GM13976 (cell line): ENCODE results near the gene SYNE2.

Source experiments
- DNase-seq: peaks from one replicate; pipeline ENCODE4 v3.0.0; 2012; ENCODE audit warnings: low spot score
- CTCF ChIP-seq: IDR thresholded peaks from 2 replicates; pipeline ENCODE4 v1.5.1; 2012; ENCODE audit warnings: borderline replicate concordance, mild to moderate bottlenecking; ENCODE audit not compliant: insufficient read depth; ENCODE audit errors: extremely low read depth, missing control alignments, control extremely low read depth
- in situ Hi-C: fragments of 300-500 bp; cut with MboI; formaldehyde crosslinking; loops from one replicate; pipeline ENCODE4 v1.12.0; 2022; ENCODE audit warnings: low sequenced_read_pairs, mixed read lengths, inconsistent platforms; ENCODE audit not compliant: unreplicated experiment

Gene SYNE2

GRCh38 chr14:64125270-64125669 is 272.5 kb downstream of the SYNE2 start:
- no peak for DNase-seq
- no peak for TF ChIP-seq CTCF
- in situ Hi-C loops: no loop called here

- TF ChIP-seq CTCF: no peak
- DNase-seq: no peak
- in situ Hi-C loops: no loop called here
Measured at GRCh38 chr14:64126548-64126947, 273.7 kb downstream of the SYNE2 start.

- TF ChIP-seq CTCF: no peak
- DNase-seq: peak; percentile 20
- in situ Hi-C loops: no loop called here
Measured at GRCh38 chr14:64137657-64138290, 285.0 kb downstream of the SYNE2 start.

- DNase-seq: no peak
- TF ChIP-seq CTCF: no peak
- in situ Hi-C loops: no loop called here
Measured at GRCh38 chr14:64147126-64147790, 294.5 kb downstream of the SYNE2 start.

- TF ChIP-seq CTCF: no peak
- in situ Hi-C loops: no loop called here
- DNase-seq: no peak
Measured at GRCh38 chr14:64149921-64150320, 297.1 kb downstream of the SYNE2 start.

GRCh38 chr14:64158608-64159007 is 305.8 kb downstream of the SYNE2 start:
- no peak for TF ChIP-seq CTCF
- DNase-seq: no peak
- in situ Hi-C loops: no loop called here
